ENCODE results near the gene PLXNA2.

The PLXNA2 gene

GRCh38 chr1:208146650-208147049, 97.5 kb downstream of the PLXNA2 start:
- DNase-seq (ENCODE audit: low read depth in 2 of 2) = no peak

DNA sequence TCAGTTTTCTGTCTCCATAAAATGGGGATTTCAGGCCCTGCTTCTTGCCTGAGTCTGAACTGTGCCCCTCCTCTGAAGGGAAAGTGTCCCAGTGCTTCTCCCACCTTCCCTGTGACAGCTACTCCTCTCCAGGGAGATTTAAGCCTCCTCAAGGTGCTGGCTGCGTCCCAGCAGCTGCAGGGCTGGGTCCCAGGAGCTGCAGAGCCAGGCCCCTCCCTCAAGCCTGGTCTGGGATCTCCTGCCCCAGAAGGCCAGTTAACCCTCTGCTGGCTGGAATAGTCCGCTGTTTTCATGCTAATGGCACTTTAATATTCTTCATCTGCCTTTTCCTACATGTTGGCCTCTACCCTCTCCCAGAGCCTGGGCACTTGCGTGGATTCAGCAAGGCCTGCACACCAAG, 99.0 kb downstream of the PLXNA2 start:
- no peak for DNase-seq (ENCODE audit: low read depth in 2 of 2)

- DNase-seq (ENCODE audit: low read depth in 2 of 2) = peak in 1 of 2 experiments; percentile 40
Measured at GRCh38 chr1:208142590-208143382, 101.4 kb downstream of the PLXNA2 start.

GRCh38 chr1:208141610-208142192, 102.5 kb downstream of the PLXNA2 start:
- peak; percentile 65 to 66 for DNase-seq (ENCODE audit: low read depth in 2 of 2)

- DNase-seq (ENCODE audit: low read depth in 2 of 2) = no peak
Measured at GRCh38 chr1:208139434-208140045, 104.6 kb downstream of the PLXNA2 start.

DNA sequence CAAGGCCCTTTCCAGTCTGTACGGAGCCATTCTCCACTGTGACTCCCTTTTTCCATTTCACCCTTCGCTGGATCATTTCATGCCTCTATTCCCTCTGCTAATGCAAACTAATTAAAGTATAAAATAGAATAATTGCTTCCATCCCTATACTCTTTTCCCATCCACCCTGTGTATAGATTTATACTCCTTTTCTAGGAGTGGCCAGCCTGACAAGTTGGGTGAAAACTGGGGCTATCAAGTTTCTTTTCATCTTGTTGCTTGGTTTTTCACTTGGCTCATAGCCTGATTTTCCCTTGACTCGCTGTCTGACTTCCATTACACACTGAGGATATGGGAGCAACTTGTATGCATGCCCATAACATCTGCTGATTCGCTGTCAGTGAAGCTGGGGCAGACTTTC, 107.0 kb downstream of the PLXNA2 start:
- DNase-seq (ENCODE audit: low read depth in 2 of 2) = peak; percentile 80 to 83

DNA sequence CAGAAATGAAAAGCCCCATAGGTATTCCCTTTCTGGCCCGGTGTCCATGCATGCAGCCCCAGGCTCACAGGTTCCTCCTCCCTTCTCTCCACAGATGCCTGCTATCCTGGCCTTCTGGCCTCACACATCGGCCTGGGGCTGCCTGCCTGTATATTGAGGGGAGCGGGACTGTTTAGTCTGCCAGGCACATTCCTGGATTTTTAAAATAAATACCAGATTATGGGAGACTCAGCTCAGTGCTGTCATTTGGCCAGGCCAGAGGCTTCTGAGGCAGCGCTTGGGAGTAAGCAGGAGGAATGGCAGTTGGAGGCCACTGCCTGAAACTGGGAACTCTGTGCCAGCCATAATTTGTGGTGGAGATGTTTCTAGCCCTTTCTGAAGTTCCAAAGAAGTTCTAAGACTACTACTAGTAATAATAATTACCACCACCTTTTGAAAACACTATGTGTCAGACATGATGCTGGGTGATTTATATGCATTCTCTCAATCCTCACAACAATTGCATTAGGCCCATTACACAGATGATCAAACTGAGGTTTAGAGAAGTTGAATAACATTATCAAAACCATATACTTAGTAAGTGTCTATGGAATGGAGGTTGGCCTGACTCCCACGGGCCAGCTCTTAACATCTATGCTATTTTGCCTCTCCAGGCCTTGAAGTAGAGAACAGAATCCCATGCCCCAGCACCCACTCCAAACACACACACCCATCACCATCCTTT, 107.6 kb downstream of the PLXNA2 start:
- DNase-seq (ENCODE audit: low read depth in 2 of 2) = no peak

DNA sequence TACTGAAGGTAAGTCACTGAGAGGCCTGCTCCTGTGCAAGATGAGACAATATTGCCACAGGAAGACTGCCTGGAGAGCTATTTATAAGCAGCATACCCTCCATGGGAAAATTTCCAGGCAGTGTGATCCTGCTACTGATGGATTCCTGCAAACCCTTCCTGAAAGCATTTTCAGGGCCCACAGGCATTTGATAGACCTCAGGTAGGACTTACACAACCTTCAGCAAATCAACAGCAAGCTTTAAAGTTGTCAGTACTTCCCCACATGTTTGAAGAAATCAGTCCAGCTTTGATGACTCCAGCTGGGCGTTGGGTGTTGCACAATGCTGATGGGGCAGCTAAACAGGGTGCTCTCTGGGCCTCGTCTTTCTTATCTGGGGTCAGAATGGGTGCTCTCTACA, 108.8 kb downstream of the PLXNA2 start:
- DNase-seq (ENCODE audit: low read depth in 2 of 2) = peak; percentile 40 to 42

DNA sequence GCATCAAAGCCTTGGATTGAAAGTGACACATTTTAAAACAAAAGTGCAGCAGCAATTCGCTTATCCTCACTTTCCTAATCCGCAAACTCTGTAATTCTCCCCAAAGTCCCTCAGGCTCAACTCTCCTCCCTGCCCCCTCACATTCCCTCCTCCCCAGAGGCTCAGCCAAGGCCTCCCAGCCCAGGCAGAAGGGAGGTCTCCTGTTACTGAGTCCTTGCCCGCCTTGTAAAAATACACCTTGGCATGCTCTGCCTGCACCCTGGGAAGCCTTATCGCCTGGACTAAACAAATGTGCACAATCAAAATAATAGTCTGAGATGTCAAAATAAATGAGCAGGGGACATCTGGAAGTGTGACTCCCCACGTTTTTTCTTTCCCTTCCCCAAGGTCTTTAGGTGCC, 109.7 kb downstream of the PLXNA2 start:
- DNase-seq (ENCODE audit: low read depth in 2 of 2) = no peak

- DNase-seq (ENCODE audit: low read depth in 2 of 2) = no peak
Measured at GRCh38 chr1:208133355-208133754, 110.8 kb downstream of the PLXNA2 start.

- DNase-seq (ENCODE audit: low read depth in 2 of 2) = no peak
Measured at GRCh38 chr1:208132287-208132882, 111.8 kb downstream of the PLXNA2 start.

DNA sequence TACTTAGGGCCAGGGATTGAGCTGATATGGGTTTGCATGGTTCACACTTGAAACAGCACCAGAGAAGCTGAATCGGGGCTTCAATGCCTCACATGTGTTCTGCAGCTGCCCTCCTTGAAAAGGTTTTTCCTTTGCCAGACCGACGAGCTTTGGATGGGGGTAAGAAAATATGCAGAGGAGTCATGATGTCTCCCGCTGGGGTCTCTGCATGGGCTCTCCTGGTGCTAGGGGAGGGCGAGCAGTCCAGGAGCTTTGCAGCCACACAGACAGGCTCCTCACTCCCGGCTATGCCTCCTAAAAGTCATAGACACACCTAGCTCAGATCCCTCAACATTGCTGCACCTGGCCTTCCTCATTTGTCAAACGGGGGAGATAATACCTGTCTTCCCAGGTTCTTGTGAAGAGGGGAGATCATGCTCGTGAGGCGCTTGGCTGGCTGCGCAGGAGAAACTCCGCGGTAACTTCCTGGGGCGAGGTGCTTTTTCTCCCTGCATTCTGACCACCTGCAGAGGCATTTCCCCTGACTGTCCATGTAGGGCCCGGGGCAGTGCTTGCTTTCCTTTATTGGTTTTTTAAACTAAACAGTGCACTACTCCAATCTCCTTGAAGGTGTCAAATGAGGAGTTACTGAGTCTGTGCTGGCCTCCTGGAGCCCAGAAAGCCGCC, 112.4 kb downstream of the PLXNA2 start:
- peak; percentile 40 to 41 for DNase-seq (ENCODE audit: low read depth in 2 of 2)

DNA sequence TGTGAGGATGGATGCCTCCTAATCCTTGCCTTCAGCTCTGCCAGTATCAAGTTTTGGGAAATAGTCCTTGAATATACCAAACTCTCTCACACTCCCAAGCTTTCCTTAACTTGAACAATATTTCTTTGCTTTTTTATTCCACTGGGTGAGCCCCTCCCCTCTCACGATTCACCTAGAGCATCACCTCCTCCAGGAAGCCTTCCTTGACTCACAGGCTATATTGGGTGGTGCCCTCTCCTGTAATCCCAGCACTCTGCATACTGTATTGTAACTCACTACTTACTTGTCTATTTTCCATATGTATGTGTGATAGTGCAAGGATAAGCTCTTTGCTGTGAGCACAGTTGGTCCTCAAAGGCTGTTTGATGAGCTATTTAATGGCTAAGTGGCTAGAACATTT, 114.7 kb downstream of the PLXNA2 start:
- DNase-seq (ENCODE audit: low read depth in 2 of 2) = no peak

GRCh38 chr1:208129060-208129459, 115.1 kb downstream of the PLXNA2 start:
- no peak for DNase-seq (ENCODE audit: low read depth in 2 of 2)

DNA sequence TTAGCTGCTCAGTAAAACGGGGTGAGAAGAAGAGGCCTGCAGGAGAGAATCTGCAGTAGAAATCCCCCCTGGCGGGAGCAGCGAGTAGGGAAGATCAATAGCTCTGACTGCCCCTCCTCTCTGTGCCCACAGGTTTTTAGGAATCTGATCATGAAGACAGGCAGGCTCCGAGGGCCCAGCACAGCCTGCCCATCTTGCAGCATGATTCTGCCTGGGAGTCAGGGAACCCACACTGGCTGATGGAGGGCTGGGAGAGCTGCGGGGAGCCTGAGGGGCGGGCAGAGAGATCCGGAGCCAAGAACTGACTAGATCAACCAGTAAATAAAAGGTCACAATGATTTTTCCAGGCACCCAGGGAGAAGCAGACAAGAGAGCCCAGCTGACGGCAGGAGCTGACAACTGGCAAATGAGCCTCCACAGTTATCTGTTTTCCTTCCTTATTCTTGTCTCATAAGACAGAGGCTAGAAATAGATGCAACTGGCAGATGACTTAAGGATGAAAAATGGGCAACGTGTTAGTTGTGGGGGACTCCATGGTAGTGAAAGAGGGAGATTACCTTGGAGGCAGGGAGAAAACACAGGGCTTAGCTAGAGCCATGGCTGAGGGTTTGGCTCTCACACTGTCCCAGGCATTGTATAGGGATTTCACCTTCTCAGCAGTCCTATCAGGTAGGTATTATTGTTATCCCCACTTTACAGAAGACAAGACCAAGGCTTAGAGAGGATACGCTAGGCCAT, 116.2 kb downstream of the PLXNA2 start:
- DNase-seq (ENCODE audit: low read depth in 2 of 2) = no peak

DNA sequence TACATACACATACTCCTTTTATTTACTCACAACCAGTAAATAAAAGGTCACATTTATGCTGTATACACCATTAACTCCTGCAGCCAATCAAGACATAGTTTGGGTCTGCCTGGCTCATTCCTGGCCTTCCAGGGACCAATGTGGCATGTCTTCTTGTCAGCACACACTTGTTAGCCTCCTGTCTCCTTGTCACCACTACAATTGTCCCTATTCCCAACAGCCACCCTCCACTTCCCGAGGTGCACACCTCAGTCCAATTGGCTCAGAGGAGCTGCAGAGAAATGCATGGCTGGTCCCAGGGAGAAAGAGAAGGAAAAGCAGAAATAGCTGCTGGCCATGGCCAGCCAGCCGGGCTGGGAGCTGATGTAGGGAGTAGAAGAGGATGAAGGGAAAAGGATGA, 116.9 kb downstream of the PLXNA2 start:
- DNase-seq (ENCODE audit: low read depth in 2 of 2) = no peak

DNA sequence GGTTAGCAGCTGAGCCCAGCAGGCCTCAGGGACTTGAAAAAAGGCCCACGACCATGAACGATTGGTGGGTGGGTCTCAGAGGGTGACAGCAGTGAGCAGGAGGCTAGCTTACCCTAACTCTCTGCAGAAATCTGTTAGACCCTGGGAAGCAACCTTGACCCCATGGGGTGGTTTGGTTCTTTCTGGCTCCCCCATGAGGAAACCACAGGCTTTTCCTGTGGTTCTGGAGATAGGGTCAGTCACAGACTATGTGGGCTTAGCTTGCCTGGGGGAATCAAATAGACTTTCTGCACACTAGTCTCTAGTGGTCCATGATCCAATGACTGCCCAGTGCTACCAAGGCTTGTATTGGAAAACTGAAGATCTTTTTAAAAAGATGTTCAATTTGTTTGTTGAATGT, 118.1 kb downstream of the PLXNA2 start:
- DNase-seq (ENCODE audit: low read depth in 2 of 2) = no peak

DNA sequence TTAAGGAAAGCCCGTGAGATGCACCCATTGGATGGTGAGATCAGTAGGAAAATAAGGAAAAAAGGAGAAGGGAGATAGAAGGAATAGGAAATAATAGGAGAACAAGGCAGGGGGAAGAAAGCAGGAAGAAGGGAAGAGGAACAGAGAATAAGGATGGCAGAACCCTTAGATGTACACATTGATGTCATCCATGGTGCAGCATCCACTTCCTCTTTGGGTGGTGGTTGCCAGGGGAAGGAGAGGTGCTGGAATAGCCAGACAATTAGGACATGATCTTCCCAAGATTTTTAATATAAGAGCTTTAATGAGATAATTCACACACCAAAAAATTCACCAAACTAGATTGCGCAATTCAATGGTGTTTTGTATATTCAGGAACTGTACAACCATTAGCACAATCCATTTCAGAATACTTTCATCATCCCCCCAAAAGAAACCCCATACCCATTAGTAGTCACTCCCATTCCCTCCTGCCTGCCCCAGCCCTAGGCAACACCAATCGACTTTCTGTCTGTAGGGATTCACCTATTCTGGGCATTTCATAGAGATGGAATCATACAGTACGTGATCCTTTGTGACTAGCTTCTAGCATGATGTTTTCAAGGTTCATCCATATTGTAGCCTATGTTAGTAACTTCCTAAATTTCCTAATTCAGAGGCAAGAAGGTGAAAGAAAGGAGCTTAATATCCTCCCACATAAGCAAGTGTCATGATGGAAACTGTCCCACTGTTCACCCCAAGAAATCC, 121.4 kb downstream of the PLXNA2 start:
- no peak for DNase-seq (ENCODE audit: low read depth in 2 of 2)

- no peak for DNase-seq (ENCODE audit: low read depth in 2 of 2)
Measured at GRCh38 chr1:208121813-208122364, 122.3 kb downstream of the PLXNA2 start.

DNA sequence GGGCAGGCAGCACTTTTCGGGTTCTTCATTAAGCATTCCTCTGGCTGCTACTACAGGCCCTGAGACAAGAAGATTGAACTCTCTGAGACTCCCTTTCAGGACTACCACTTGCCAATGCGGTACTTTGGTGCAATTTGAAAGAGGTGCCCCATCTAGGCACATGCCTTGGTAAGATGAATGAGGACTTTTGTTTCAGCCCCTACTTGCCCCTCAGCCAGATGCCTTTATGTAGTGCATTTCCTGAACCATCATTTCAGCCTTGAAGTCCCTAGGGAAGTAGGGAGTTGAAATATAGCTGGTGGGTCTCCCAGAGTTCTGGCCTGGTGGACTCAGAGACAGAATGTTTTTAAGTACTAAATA, 123.8 kb downstream of the PLXNA2 start:
- no peak for DNase-seq (ENCODE audit: low read depth in 2 of 2)

Data from fibroblast of skin of left quadriceps (primary cell).